OCI-LY1 (cell line): ENCODE results near the gene TLR3.

Source experiments
- H2AFZ ChIP-seq: fragments of 200-600 bp; sonication (generic), shearing (Covaris generic); 2 replicates; pipeline ENCODE4 v1.6.0; 2014; ENCODE audit warnings: antibody characterized with exemption, mild to moderate bottlenecking, low read length
- H3F3A ChIP-seq: fragments of 200-600 bp; sonication (generic), shearing (Covaris generic); 2 replicates; pipeline ENCODE4 v1.6.0; 2014; ENCODE audit warnings: mild to moderate bottlenecking, antibody characterized with exemption, low read length, moderate library complexity; ENCODE audit not compliant: insufficient read depth
- H3K27ac ChIP-seq: fragments of 200-600 bp; sonication (generic); 2 replicates; pipeline ENCODE4 v1.5.1; 2014; ENCODE audit warnings: low read length, mixed run types, mild to moderate bottlenecking, low read depth; ENCODE audit not compliant: poor library complexity, severe bottlenecking
- H3K27me3 ChIP-seq: fragments of 200-600 bp; sonication (generic); 2 replicates; pipeline ENCODE4 v1.6.0; 2014; ENCODE audit warnings: antibody characterized with exemption, mild to moderate bottlenecking, low read length, moderate library complexity; ENCODE audit not compliant: insufficient read depth
- H3K36me3 ChIP-seq: fragments of 200-600 bp; sonication (generic); 2 replicates; pipeline ENCODE4 v1.6.1; 2014; ENCODE audit warnings: mild to moderate bottlenecking, antibody characterized with exemption, low read length, moderate library complexity, mixed read lengths; ENCODE audit not compliant: insufficient read depth
- H3K4me1 ChIP-seq: fragments of 200-600 bp; sonication (generic); 2 replicates; pipeline ENCODE4 v1.5.1; 2014; ENCODE audit warnings: mild to moderate bottlenecking, low read length, moderate library complexity; ENCODE audit not compliant: insufficient read depth, severe bottlenecking
- H3K4me2 ChIP-seq: fragments of 200-600 bp; sonication (generic), shearing (Covaris generic); 2 replicates; pipeline ENCODE4 v1.6.1; 2014; ENCODE audit warnings: low read length
- H3K4me3 ChIP-seq: fragments of 200-600 bp; sonication (generic); 2 replicates; pipeline ENCODE4 v1.5.1; 2014; ENCODE audit warnings: low read length, low read depth, mild to moderate bottlenecking, mixed read lengths; ENCODE audit not compliant: poor library complexity, severe bottlenecking
- H3K79me2 ChIP-seq: fragments of 200-600 bp; shearing (Covaris generic); 2 replicates; pipeline ENCODE4 v1.6.1; 2016; ENCODE audit warnings: mixed run types, low read length, mixed read lengths; ENCODE audit not compliant: insufficient read depth
- H3K9ac ChIP-seq: fragments of 200-600 bp; sonication (generic), shearing (Covaris generic); 2 replicates; pipeline ENCODE4 v1.6.1; 2014; ENCODE audit warnings: mild to moderate bottlenecking, low read length, mixed read lengths
- H3K9me2 ChIP-seq: fragments of 200-600 bp; sonication (generic), shearing (Covaris generic); 2 replicates; pipeline ENCODE4 v1.6.1; 2014; ENCODE audit warnings: low read depth, mild to moderate bottlenecking, low read length, mixed read lengths
- H3K9me3 ChIP-seq: fragments of 200-600 bp; shearing (Covaris generic); 2 replicates; pipeline ENCODE4 v1.6.1; 2014; ENCODE audit warnings: low read length, mixed read lengths
- H4K20me1 ChIP-seq: fragments of 200-600 bp; sonication (generic), shearing (Covaris generic); 2 replicates; pipeline ENCODE4 v1.6.0; 2016; ENCODE audit warnings: mild to moderate bottlenecking, low read length; ENCODE audit not compliant: insufficient read depth
- CTCF ChIP-seq: fragments of 200-600 bp; sonication (generic), shearing (Covaris generic); IDR thresholded peaks from 2 replicates; pipeline ENCODE4 v1.5.1; 2017; ENCODE audit warnings: mild to moderate bottlenecking, antibody characterized with exemption, low read length, moderate library complexity, mixed read lengths
- EZH2 ChIP-seq: fragments of 200-600 bp; sonication (generic), shearing (Covaris generic); IDR thresholded peaks from 2 replicates; pipeline ENCODE4 v1.8.0; 2017; ENCODE audit warnings: borderline replicate concordance, mixed run types, mild to moderate bottlenecking, antibody characterized with exemption, low read length, moderate library complexity, mixed read lengths

Gene TLR3

GRCh38 chr4:186061921-186062320 lies 7.0 kb upstream of the TLR3 start:
- Histone ChIP-seq H3K27ac (no peak overlapping the region), H3K9me2 (no peaks in the 10 kb centered on the region), H3K9ac (no peak overlapping the region), H3K4me2 (no peak overlapping the region), H3F3A (no peaks in the 10 kb centered on the region), H3K9me3 (no peaks in the 10 kb centered on the region), H2AFZ (no peak overlapping the region), H3K79me2 (no peaks in the 10 kb centered on the region), H3K4me3 (no peak overlapping the region), H4K20me1 (no peaks in the 10 kb centered on the region), H3K36me3 (no peaks in the 10 kb centered on the region), H3K4me1 (no peaks in the 10 kb centered on the region), H3K27me3 (no peaks in the 10 kb centered on the region)
- no peak for TF ChIP-seq CTCF
- no peak for TF ChIP-seq EZH2

- Histone ChIP-seq H3K27ac (no peak overlapping the region), H3K4me1 (peaks cover 8% of the 10 kb centered on the region), H2AFZ (no peak overlapping the region), H3K4me2 (no peak overlapping the region), H4K20me1 (no peaks in the 10 kb centered on the region), H3K4me3 (no peak overlapping the region), H3K79me2 (no peaks in the 10 kb centered on the region), H3K27me3 (peaks cover 3% of the 10 kb centered on the region; the same call in 1 of the 2 replicates), H3K36me3 (no peaks in the 10 kb centered on the region), H3F3A (no peaks in the 10 kb centered on the region), H3K9me2 (no peaks in the 10 kb centered on the region), H3K9me3 (no peaks in the 10 kb centered on the region), H3K9ac (no peak overlapping the region)
- peak; percentile 75 for TF ChIP-seq CTCF
- TF ChIP-seq EZH2, result no peak
Observed at GRCh38 chr4:186067757-186068385, 1.1 kb upstream of the TLR3 start.

- H3K9ac ChIP-seq, result no peak overlapping the region
- peaks cover 3% of the 10 kb centered on the region; the same call in 1 of the 2 replicates for H3K27me3 ChIP-seq
- no peak overlapping the region for H3K4me3 ChIP-seq
- H4K20me1 ChIP-seq, result no peaks in the 10 kb centered on the region
- H3K4me2 ChIP-seq, result no peak overlapping the region
- H3K9me3 ChIP-seq, result no peaks in the 10 kb centered on the region
- no peaks in the 10 kb centered on the region for H3F3A ChIP-seq
- no peaks in the 10 kb centered on the region for H3K36me3 ChIP-seq
- no peaks in the 10 kb centered on the region for H3K9me2 ChIP-seq
- TF ChIP-seq EZH2, result no peak
- TF ChIP-seq CTCF, result no peak
- H2AFZ ChIP-seq, result no peak overlapping the region
- H3K79me2 ChIP-seq, result no peaks in the 10 kb centered on the region
- peaks cover 8% of the 10 kb centered on the region for H3K4me1 ChIP-seq
- H3K27ac ChIP-seq, result no peak overlapping the region
Observed at GRCh38 chr4:186069729-186070128, 773 bp downstream of the TLR3 start.
